AG20443 (cell line): Measurements from ENCODE around the gene PDE4C.
A peak's percentile ranks its signal among the peaks of the same experiment; 100 is the strongest.
"Not testable (repeated sequence)": the region's sequence is repeated elsewhere in the genome, so short reads cannot be mapped to it uniquely, and the experiment has no call there.

Source experiments
- DNase-seq: peaks from one replicate; pipeline ENCODE4 v3.0.0; 2012; ENCODE audit warnings: low spot score, mixed read lengths

Gene PDE4C

DNA sequence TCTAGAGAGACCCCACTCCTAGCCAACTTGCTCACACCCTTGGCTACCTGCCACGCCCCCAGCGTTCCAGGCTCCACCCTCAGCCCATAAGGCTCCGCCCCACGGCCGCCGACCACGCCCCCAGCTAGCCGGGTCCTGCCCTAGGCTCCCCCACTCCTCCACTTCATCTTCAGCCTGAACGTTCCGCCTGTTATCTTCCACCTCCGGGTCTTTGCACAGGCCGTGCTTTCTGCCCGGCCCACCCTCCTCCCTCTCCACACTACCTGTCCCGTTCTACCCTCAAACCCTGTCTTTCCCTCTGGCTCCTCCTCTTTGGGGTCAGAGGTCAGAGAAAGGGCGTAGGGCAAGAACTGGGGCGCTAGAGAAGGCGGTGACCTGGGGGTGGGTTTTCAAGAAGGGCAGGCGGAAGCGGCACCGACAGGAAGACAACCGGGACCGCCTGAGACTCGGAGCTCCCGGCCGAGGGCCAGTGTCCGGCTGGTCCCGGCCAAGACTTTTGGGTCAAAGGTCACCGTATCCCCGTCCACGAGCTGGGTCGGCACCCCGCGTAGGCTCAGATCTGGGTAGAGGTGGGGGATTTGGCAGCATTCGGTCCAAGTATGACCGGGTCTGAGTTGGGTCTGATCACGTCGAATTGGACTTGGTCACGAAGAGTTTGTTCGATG is 2.2 kb downstream of the PDE4C start:
- DNase-seq, result no peak

DNA sequence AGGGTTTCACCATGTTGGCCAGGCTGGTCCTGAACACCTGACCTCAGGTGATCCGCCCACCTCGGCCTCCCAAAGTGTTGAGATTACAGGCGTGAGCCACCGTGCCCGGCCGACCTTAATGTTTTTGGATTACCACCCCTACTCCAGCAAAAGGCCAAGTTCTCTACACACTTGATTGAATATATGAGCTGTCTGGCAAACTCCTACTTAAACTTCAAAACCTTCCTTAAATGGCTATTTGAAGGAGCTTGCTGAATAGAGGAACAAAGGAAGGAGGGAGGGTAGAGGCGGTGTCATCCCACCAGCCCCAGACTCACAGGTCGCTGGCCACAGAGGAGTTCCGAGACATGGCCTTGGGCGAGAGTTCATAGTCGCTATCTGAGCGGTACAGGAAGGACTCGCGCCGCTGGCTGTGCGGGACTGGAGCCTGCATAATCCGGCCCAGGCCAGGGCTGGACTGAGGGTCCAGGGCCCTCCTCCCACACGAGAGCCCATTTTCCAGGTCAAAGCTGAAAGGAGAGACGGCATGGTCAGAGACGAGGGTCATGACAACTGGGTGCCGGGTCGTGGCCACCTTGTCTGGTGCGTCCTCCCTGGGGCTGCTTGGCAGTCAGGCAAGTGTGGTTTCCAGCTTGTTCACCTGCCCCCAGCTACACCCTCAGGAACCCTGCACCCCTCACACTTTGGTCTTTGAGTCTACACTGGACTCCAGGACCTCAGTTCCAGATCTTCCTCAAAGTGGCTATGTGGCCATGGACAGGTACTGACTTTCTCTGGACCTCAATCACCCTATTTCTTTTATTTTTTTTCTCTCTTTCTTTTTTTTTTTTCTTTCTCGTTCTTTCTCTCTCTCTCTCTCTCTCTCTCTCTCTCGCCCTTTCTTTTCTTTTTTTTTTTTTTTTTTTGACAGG is 4.2 kb downstream of the PDE4C start:
- DNase-seq, result no peak

DNA sequence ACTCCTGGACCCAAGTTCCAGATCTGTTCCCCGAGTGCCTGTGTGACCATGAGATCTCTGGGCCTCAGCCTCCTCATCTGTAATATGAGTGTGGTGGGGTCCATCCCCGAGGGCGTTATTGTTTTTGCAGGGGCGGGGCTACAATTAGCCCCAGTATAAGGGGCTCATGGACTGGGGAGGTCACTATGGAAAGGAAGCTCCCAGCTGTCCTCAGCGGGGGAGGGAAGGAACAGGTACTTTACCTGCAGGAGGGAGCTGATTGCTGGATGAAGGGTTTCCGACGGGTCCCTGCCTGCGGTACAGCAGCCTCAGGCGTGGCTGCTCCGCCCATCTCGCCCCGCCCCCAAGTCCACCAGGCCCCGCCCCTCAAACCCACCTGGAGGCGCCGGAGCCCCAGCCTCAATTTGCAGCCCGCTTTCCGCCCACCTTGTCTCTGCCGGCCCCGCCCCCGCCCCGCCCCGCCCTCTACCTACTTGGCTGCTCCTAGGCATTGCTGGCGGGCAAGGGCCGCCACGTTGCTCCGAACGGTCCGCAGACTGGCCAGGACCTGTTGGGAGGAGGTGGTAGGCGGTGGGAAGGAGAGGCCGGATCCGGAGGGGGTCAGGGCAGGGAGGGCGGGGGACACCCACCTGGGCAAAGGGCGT is 5.5 kb downstream of the PDE4C start:
- no peak for DNase-seq

DNA sequence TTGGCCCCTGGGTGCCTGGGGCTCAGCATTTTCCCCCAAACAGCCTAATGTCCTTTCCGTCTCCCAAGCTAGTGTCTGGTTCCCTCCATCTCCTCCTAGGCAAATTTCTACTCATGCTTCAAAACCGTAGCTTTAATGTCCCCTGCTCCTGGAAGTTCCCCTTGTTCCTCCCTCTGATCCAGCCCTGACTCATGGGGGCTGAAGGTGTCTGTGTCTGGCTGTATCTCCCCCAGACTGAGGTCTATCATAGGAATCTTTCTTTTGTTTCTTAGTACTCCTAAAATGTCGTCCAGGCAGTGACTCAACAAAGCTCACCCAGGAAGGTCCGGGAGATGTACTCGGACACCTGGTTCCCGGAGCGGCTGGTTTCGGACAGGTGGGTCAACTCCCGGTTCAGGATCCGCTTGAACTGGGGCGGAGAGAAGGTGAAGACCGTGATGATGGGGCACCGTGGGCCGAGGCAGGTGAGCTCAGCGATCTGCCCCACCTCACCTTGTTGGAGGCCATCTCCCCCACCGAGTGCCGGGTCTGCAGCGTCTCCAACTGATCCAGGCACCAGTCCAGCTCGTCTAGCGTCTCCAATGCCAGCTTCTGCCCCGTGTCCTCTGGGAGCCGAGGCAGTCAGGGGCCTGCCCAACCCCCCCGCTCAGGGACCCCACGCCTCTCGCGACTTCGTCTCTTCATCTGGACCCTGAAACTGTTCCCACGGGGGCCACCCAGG is 6.2 kb downstream of the PDE4C start:
- DNase-seq, result no peak

DNA sequence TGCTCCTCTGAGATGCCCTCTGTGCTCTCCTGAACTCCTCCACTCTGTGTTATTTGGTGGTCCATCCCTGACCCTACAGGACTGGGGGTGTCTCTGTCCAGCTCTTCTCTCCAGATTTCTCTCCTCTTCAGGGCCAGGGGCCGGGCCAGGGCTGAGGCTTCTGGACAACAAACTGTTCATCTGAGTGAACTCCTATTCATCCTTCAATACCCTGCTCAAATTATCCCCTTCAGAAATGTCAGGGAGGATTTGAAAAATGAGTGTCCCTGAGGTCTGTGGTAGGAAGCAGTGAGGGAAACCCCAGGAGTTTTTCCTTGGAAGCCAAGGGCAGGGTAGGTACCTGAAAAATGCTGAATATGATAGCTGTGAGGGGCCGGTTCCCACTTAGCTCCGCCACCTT is 7.6 kb downstream of the PDE4C start:
- DNase-seq, result no peak

DNA sequence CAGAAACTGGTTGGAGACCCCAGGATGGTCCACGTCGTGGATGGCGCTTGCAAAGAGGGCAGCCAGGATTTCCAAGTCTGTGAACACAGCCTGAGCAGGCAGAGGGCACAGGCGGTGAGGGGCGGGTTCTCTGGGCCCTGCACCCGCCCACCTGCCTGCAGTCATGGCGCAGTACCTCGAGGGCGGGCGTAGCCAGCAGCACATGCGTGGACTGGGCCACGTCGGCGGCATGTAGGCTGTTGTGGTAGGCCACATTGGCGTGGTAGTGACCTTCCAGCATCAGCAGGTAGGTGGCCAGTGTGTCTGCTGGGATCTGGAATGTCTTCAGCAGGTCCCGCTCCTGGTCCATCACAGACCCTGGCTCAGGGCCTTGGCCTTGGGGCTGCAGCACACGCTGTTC is 8.1 kb downstream of the PDE4C start:
- DNase-seq, result no peak

DNA sequence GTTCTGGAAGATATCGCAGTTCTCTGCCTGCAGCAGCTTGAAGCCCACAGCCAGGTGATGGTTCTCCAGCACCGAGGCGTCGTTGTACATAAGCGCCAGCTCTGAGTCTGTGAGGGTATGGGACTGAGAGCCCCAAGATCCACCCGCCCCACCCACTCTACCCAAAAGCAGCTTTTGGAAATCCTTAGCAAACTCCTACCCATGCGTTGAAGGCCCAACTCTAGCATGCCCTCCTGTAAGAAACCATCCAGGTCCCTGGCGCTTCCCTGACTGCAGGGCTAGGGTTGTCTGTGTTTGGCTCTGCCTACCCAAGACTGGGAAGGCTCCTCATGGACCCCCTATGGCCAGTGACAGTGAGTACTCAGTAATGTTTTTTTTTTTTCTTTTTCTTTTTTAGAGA is 9.4 kb downstream of the PDE4C start:
- no peak for DNase-seq

DNA sequence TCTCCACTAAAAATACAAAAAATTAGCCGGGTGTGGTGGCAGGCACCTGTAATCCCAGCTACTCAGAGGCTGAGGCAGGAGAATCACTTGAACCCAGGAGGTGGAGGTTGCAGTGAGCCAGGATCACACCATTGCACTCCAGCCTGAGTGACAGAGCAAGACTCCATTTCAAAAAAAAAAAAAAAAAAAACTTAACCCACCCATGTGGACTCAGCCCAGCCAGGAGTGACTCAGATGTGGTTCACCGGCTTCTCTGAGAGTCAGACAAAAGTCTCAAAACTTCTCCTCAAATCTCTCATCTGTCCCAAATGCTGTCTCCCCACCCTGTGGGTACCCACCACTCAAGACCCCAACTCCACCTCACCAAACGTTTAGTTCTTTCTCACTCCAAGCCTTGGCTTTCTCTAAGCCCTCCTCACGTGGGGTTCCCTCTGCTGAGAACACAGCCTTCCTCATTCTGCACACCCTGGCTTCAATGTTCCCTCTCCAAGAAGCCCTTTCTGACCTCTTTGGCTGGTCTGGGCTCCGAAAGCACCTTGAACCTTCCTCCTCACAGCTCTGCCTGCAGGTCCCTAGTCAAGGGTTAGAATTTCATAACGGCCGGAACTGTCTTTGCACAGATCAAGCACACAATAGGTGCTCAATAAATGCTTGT is 11.3 kb downstream of the PDE4C start:
- DNase-seq, result peak; percentile 75

DNA sequence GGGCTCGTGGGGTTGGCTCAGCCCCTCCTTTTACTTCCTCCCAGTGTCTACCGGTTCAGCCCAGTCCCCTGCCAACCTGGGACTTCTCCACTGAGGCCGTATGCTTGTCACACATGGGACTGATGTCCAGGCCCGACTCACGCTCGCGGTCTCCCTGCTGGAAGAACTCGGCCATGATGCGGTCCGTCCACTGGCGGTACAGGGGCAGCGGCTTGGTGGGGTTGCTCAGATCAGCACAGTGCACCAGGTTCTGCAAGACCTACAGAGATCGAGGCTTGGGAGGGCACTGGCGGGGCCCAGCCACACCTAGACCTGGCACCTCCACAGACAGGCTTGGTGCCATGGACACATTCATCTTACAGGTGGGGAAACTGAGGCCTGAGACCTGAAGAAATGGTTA is 14.6 kb downstream of the PDE4C start:
- no peak for DNase-seq

DNA sequence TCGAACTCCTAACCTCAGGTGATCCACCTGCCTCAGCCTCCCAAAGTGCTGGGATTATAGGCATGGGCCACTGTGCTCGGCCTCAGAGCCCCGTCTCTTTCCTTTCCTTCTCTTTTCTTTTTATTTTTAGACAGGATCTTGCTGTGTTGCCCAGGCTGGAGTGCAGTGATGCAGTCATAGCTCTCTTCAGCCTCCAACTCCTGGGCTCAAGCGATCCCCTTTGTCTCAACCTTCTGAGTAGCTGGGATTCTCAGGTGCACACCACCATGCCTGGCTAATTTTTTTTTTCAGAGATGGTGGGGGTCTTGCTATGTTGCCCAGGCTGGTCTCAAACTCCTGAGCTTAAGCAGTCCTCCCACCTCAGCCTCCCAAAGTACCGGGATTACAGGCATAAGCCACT is 16.3 kb downstream of the PDE4C start:
- DNase-seq, result not testable (repeated sequence)

DNA sequence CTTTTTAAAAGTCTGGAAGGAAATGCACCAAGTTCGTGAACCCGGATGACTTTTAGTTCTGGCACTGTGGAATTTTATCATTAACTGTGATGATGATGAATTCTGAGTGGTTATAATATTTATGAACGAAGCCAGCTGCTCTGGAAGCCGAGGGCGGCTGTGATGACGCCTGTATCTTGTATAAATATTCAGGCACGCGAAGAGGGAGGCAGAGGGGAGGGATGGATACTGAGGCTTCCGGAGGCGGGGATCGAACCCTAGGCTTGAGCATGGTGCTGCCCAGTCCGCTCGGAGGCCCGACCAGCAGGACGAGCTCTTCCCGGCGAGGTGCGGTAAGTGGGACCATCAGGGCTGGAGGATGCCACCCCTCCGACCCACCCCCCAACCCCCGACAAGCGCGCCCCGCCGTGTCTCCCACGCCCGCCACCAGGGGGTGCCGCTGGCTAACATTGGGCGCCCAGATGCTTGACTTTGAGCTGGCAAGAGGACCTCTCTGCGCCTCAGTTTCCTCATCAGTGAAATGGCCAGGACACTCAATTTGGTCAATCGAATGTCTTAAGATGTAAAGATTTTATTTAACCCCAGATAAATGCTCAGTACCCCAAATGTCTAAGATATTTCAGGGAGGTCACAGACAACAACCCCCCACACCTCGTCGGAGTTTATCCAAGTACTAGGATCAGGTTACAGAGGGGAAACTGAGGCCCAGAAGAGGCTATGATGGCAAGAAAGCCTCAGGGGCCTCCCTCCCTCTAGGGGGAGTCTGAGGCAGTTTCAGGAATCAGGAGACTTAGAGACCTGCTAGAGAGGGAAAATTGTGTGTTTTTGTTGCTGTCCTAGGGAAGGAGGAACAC is 17.9 kb downstream of the PDE4C start:
- DNase-seq, result peak; percentile 79

DNA sequence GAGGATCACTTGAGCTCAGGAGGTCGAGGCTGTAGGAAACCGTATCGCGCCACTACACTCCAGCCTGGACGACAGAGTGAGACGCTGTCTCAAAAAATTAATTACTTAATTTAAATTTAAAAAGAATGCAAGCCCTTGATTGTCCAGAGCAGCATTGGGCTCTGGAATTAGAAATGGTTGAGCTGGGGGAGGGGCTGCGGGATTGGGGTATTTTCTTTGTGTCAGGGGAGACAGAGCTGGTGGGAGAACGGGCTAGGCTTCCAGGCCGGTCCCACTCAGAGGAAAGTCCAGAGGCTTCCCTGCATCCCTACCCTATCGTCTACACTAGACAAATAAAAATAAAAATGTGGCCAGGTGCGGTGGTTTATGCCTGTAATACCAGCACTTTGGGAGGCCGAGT is 20.2 kb downstream of the PDE4C start:
- DNase-seq, result no peak

DNA sequence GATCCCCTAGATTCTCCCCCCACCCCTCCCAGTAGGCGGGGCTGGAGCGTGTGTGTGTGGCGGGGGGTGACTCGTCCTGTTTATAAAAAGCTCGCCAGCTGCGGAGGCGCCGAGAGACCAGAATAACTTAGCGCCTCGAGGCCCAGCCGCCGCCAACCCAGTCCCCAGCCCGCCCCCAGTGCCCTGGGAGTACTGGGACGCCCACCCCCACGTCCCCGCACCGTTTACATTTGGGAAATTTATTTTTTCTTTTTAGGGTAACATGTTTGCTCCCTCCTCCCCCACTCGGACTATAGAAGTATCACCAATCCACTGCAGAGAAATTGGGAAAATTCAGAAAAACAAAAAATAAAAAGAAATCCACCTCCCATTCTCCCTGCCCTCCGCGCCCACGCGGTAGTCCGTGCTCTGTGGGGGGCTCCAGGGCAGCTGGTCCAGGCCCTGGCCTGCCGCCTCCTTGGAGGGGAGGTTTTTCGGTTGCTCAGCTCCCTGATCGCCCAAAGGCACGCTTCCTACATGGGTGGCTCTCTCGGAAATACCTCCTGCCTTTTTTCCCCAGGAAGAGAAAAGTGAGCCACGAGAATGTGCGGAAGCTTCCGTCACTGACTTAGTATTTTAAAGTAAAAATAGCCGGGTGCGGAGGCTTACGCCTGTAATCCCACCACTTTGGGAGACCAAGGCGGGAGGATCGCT is 20.9 kb downstream of the PDE4C start:
- DNase-seq, result peak; percentile 75

DNA sequence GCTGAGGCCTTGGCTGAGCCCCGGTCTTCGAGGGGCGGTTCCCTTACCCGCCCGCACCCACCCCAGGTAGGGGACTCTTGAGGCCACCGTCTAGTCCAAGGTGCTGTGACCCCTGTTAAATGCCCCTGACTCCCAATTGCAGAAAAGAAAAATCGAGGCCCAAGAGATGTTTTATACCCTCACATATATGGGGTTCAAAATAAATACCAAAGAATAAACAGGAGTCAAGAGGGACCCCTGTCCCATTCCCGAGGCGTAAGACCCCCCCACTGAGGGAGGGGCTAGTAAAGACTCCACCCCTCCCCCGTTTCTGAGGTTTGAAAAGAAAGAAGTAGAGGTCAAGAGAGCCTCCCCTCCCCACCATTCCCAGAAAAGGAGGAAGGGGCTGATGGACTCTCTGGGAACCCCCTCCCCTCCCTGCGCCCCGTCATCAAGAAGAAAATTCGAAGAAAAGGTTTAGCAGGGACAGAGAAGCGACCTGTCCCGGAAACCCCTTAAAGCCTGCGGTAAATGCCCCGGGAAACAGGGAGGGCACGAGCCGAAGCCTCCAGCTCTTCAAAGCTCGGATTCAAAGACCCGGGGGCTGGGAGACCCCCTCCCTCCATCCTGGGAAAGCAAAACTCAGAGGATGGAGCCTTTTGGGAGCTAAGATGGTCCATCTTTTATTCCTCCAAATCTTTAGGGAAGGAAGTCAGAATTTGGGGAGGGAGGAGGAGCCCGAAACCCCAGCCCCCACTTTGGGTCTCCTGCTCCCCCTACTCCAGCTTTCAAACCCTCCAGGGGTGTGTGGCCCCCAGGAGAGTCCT is 21.6 kb downstream of the PDE4C start:
- DNase-seq, result no peak

DNA sequence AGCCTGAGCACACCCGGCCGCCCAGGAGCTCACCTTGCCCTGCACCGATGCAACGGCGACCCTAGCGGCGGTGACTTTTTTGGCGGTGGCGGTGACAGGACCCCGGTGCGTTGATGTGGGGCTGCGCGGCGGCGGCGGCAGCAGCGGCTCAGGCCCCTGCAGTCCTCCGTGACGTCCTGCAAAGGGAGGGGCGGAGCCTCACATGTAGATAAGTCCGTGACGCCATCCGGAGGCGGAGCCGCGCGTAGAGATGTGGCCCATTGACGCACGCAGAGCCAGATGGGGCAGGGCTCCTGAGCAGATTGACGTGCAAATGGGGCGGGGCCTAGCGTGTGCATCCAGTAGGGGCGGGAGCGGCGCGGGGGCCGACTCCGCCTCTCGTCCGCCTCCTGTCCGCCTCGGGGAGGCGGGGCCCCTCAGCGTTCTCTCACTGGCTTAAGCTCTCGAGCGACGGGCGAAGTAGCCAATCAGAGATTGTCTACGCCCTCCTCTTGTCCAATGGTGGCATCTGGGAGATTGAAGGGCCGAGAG is 22.3 kb downstream of the PDE4C start, which contains the start of gene RAB3A:
TSS of gene RAB3A (minus strand) at position 180 of the 531 bp plus-strand sequence. CDS start 1,302 bp downstream, outside the sequence.
- DNase-seq, result peak; percentile 96

DNA sequence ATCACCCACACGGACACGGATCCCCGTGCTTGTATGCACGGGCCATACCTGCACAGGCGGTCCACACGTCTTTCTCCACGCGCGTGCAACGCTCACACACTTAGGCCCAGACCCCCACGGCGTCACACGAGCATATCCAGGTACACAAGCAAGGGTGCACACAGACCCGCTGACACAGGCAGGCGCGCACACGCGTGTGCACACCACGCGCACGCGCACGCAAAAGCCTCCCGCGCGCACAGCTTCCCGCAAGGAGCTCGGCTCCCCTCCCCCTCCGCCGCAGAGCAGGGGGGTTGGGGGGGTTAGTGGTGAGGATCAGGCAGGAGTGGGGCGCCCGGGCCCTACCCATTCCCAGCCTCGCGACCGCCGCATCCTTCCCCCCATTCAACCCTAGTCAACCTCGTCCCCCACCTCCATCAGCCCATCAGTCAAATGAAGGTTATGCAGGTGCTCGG is 22.8 kb downstream of the PDE4C start:
- no peak for DNase-seq

DNA sequence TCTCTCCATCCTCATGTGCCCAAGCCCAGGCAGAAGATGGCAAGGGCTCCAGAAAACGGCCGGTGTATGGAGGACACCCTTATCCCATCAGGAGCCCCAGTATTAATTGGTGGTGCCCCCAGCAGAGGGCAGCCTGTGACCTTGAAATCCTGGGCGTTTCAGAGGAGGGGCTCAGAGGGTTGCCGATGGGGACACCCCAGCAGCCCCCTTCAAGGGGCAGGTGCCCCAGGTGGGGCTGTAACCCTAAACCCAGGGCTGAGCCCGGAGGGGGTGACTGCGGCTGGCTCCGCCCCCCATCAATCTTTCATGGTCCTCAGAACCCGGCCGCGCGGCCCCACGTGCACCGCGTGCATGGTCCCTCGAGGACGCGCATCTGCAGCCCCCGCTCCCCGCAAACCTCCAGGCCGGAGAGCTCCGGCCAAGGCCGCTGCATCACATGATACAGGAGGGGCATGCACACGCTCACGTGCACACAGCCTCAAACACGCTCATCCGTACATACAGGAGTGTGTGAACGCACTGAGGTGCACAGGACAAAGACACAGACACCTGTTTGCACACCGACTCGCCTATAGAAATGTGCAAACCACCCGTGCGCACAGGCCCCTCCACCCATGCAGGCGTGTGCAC is 23.3 kb downstream of the PDE4C start:
- no peak for DNase-seq

DNA sequence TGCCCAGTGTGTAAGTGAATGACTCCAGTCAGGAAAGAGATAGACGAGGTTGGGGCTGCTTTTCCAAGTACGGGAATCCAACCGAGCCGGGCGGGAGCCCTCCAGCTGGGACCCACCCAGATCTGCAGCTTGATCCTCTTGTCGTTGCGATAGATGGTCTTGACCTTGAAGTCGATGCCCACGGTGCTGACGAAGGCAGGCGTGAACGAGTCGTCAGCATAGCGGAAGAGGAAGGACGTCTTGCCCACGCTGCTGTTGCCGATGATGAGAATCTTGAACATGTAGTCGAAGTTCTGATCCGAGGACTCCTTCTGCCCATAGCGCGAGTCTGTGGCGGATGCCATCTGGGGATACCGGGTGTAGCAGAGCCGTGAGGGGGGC is 23.9 kb downstream of the PDE4C start:
- DNase-seq, result no peak
